Measurements from ENCODE around the gene ARHGDIA. TPM values are rescaled to one million over a fixed set of nuclear protein-coding genes. Genes with fewer than 3 reads are reported as not detected.

ARHGDIA gene
- polyA plus RNA-seq, 6 donors from 2014 or later: 42.9 to 116 (median 78.3) TPM

DNA sequence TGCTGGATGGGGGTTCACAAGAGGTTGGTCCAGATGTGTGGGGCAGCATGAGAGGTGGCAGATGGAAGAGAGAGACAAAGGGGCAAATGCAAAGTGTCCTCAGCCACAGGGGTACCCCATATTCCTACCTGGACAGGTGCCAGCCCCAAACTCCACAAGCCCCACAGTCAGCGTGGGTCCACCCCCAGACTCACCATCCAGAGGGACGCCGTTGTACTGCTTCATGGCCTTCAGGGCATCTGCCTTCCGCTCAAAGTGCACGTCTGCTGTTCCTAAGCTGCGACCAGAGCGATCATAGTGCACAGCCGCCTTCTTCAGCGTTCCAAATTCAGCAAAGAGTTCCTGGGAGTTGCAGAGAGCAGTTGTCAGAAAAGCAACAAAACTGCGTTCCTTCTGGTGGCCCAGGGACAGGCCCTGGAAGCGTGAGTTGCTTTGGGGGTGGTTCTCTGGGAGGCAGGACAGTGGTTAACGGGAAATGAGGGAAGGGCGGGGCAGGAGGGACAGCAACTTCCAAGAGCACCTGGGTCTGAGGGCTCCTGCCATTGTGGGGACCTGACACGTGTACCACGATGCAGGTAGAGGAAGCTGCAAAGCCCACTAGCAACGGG is 18.0 kb upstream of the ARHGDIA start:
- peak overlapping the region in 5 of 6 donors; percentile 32 to 77 (median 57) for H3K27ac Mint-ChIP-seq
- peaks cover 3 to 13% of the 10 kb centered on the region in 2 donors for H3K36me3 Mint-ChIP-seq
- H3K4me3 Mint-ChIP-seq: peak overlapping the region; percentile 26 to 94 (median 72)
- H3K9me3 Mint-ChIP-seq: no peaks in the 10 kb centered on the region
- H3K27me3 Mint-ChIP-seq: no peaks in the 10 kb centered on the region
- peaks cover 16 to 31% (median 20%) of the 10 kb centered on the region in 3 donors for H3K4me1 Mint-ChIP-seq
- no peak for DNase-seq
- ATAC-seq (ENCODE audit: low read depth in 2 of 2): no peak

DNA sequence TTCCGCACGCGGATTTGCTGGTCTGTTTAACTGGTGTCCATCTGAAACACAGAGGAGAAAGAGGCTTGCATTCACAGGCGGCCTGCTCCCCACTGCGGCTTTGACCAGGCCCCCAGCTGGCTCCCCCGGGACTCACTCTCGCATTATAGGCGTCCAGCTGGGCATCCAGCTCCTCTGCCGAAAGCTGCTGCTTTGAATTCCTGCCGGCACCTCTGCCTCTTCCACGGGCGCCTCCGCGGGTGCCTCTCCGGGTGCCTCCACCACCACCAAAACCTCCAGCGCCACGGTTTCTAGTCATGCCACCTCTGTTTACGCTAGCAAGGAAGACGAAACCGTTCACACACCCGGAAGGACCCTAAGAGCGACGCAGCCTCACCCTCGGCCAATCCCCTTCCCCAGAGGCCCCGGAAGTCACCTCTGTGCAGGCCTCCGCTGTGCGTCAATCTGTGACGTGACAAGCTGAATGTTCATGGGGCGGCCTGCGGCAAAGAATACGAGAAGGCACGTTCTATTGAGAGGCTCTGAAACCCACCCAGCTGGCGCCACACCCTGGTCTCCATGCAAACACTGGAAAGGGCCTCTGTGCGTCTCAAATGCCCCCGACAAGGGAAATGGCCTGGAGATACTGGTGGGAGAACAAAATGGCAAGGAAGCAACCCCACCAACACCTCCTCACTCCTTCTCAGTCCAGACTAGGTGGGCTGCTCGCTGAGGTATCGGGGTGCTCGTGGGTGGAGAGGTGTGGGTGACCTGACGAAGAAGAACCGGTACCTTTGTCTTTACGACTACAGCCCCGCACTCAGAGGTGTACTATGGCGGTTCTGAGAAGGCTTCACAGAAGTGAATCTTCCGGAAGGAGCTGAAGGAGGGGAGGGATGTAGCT is 17.2 kb upstream of the ARHGDIA start:
- H3K4me1 Mint-ChIP-seq: peaks cover 16 to 26% (median 20%) of the 10 kb centered on the region in 3 donors
- H3K9me3 Mint-ChIP-seq: no peaks in the 10 kb centered on the region
- peak overlapping the region in 4 of 6 donors; percentile 32 to 78 (median 58) for H3K27ac Mint-ChIP-seq
- no peaks in the 10 kb centered on the region for H3K27me3 Mint-ChIP-seq
- H3K4me3 Mint-ChIP-seq: peak overlapping the region in 6 of 8 donors; percentile 65 to 92 (median 70)
- H3K36me3 Mint-ChIP-seq: peaks cover 3 to 13% of the 10 kb centered on the region in 2 donors
- ATAC-seq (ENCODE audit: low read depth in 2 of 2) (no peak), DNase-seq (no peak)

DNA sequence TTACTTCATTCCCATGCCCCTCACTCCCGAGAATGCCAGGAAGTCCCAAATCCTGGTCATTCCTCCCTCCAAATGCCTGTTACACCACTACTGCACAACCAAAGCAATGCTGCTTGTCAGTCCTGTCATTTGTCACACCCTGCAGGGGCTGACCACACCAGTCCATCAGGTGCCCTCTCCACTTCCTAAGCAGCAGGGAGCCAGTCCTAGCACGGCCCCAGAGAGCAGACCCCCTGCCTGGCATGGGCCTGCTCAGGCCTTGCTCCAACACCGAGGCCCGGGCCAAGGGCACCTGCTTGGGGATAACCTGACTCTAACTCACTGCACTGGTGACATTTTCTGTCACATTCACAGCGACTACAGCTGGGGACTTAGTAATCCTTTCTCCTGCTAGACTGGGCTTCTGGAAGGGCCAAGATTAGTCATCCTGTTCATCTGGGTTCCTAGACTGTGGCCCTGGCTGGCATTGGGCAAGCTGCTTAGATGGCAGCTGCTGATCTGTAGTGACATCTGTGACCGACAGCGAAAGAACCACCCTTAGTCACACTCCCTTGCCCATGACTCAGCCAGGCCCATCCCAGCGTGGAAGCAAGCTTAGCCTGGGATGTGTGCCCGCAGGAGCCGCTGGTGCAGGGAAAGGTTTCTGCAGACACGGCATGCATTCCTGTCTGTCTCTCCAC is 14.9 kb upstream of the ARHGDIA start:
- DNase-seq: no peak
- Mint-ChIP-seq H3K27me3 (no peaks in the 10 kb centered on the region), H3K27ac (peak overlapping the region in 4 of 6 donors; percentile 39 to 89 (median 56)), H3K4me3 (peak overlapping the region in 1 of 8 donors; percentile 70), H3K4me1 (peaks cover 16 to 17% (median 16%) of the 10 kb centered on the region in 3 donors), H3K36me3 (peaks cover 3 to 13% of the 10 kb centered on the region in 2 donors), H3K9me3 (no peaks in the 10 kb centered on the region)
- no peak for ATAC-seq (ENCODE audit: low read depth in 2 of 2)

DNA sequence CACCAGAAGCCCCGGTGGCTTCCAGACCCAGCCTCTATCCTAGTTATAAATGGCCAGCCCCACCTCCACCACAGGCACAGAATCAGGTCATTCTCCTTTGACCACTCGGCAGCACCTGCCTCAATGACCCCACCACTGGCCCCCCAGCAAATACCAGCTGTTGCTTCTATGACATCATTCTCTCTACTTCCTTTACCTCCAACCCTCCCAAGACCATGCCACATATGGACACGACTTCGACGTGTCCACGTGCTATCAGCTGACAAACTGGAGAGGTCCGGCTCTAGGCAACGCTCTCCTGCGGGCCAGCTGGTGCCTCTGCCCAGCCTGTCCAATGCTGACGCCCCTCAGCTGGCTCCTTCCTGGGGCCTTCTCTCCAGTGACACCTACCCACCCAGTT is 14.3 kb upstream of the ARHGDIA start:
- Mint-ChIP-seq H3K27ac (peak overlapping the region in 4 of 6 donors; percentile 39 to 89 (median 56)), H3K4me3 (peak overlapping the region in 1 of 8 donors; percentile 70), H3K4me1 (peaks cover 16 to 17% (median 16%) of the 10 kb centered on the region in 3 donors), H3K36me3 (peaks cover 3 to 13% of the 10 kb centered on the region in 2 donors), H3K9me3 (no peaks in the 10 kb centered on the region), H3K27me3 (no peaks in the 10 kb centered on the region)
- DNase-seq: no peak
- no peak for ATAC-seq (ENCODE audit: low read depth in 2 of 2)

DNA sequence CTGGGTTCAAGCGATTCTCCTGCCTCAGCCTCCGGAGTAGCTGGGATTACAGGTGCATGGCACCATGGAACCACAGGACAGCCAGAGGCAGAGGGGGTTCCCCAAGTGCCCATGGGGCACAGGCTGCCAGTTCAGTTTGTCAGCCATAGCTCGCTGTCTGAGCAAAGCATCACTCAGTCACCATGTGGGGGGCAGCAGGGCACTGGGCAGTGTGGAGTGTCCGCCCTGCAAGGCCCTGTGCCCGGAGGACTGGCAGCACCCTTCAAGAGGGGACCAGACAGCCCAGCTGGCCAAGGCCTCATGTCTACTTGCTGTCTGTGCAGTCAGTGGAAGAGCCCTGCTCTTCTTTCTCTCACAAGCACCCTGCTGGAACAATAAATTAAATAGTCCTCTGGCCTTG is 13.8 kb upstream of the ARHGDIA start:
- Mint-ChIP-seq H3K9me3 (no peaks in the 10 kb centered on the region), H3K36me3 (peaks cover 3 to 13% of the 10 kb centered on the region in 2 donors), H3K27me3 (no peaks in the 10 kb centered on the region), H3K4me3 (peak overlapping the region in 1 of 8 donors; percentile 70), H3K27ac (peak overlapping the region in 1 of 6 donors; percentile 63), H3K4me1 (peaks cover 14 to 16% (median 16%) of the 10 kb centered on the region in 3 donors)
- ATAC-seq (ENCODE audit: low read depth in 2 of 2) (no peak), DNase-seq (no peak)

DNA sequence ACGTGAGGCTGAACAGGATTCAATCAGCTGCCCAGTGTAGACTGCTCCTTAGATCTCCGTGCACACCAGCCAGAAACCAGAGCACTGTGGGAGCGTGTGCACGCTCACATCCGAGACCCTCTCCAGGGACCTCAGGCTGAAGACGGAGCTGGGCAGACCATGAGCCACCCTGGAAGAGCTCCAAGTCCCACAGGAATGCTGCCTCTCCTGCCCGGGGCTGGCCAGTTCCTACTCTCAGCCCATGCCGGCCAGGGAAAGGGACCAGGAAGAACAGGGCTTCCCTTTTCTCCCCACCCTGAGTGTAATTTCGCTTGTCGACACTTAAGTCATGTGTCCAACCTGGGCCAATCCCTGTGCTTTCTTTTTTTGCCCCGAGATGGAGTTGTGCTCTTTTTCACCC is 13.4 kb upstream of the ARHGDIA start:
- ATAC-seq (ENCODE audit: low read depth in 2 of 2) (no peak), DNase-seq (no peak)
- H3K36me3 Mint-ChIP-seq: peaks cover 3 to 13% of the 10 kb centered on the region in 2 donors
- no peak overlapping the region for H3K27ac Mint-ChIP-seq
- H3K4me1 Mint-ChIP-seq: peaks cover 15 to 16% (median 16%) of the 10 kb centered on the region in 3 donors
- H3K27me3 Mint-ChIP-seq: no peaks in the 10 kb centered on the region
- H3K4me3 Mint-ChIP-seq: no peak overlapping the region
- H3K9me3 Mint-ChIP-seq: no peaks in the 10 kb centered on the region

DNA sequence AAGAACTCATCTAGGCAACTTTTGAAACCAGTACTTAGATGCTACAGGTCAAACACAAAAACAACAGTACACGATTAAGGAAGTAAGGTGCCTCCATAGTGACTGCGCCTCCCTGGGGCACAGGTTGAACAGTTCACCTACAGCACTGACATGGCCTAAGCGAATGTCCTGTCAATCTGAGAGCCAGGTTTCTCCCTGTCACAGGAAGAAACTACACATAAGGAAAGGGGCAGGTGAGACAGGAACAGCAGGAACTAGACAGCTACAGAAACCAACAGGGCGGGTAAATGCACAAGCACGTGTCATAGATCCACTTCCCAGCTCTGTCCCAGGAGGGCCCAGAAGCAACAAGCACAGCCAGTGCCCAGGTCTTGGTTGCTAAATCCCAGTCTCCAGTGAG is 8.0 kb upstream of the ARHGDIA start:
- H3K27ac Mint-ChIP-seq: no peak overlapping the region
- H3K4me3 Mint-ChIP-seq: no peak overlapping the region
- no peak for ATAC-seq (ENCODE audit: low read depth in 2 of 2)

DNA sequence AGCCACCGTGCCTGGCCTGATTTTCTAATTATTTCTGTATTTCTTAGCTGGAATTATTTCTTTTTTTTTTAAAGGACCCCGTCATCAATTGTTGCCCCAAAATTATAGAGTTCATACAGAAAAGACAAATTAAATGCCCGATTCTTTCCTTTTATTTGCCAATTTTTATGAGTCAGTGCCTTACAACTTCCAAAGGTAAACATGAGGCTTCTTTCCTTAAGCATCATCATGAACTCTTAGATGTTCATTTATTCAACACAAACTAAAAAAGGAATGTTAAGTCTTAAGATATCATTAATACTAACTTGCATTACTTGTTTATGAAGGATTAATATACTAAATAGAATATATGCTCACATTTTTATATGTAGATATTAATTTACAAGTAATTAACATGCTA is 7.2 kb upstream of the ARHGDIA start:
- Mint-ChIP-seq H3K4me3 (no peak overlapping the region), H3K4me1 (peaks cover 4 to 8% (median 6%) of the 10 kb centered on the region in 3 donors), H3K27ac (no peak overlapping the region), H3K9me3 (no peaks in the 10 kb centered on the region), H3K36me3 (no peaks in the 10 kb centered on the region), H3K27me3 (no peaks in the 10 kb centered on the region)
- ATAC-seq (ENCODE audit: low read depth in 2 of 2) (no peak), DNase-seq (no peak)

More for the DNA sequence above, 8.0 kb upstream of the ARHGDIA start:
- DNase-seq: no peak
- no peaks in the 10 kb centered on the region for H3K27me3 Mint-ChIP-seq
- H3K4me1 Mint-ChIP-seq: peaks cover under 1 to 5% (median 4%) of the 10 kb centered on the region in 3 donors
- no peaks in the 10 kb centered on the region for H3K9me3 Mint-ChIP-seq
- no peaks in the 10 kb centered on the region for H3K36me3 Mint-ChIP-seq

DNA sequence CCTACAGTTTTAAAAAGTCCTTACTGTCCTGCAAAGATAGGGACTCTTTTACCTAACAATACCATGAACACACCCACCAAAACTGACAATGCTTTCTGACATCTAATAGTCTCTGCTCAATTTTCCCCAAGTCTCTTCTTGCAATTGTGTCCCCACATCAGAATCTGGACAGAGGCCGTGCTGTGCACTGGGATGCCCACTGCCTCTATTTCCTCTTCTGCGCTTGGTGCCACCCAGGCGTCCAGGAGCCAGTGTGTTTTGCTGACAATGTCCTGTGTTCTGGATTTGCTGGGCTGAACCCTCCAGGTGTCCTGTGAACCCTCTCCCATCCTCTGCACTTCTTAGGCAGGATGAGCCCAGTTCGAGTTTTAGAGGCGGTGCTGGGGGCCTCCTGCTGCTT is 6.4 kb upstream of the ARHGDIA start:
- Mint-ChIP-seq H3K4me3 (no peak overlapping the region), H3K27ac (peak overlapping the region in 1 of 6 donors; percentile 44), H3K27me3 (no peaks in the 10 kb centered on the region), H3K9me3 (no peaks in the 10 kb centered on the region), H3K4me1 (peaks cover 9 to 13% (median 12%) of the 10 kb centered on the region in 3 donors), H3K36me3 (no peaks in the 10 kb centered on the region)
- ATAC-seq (ENCODE audit: low read depth in 2 of 2) (no peak), DNase-seq (no peak)

DNA sequence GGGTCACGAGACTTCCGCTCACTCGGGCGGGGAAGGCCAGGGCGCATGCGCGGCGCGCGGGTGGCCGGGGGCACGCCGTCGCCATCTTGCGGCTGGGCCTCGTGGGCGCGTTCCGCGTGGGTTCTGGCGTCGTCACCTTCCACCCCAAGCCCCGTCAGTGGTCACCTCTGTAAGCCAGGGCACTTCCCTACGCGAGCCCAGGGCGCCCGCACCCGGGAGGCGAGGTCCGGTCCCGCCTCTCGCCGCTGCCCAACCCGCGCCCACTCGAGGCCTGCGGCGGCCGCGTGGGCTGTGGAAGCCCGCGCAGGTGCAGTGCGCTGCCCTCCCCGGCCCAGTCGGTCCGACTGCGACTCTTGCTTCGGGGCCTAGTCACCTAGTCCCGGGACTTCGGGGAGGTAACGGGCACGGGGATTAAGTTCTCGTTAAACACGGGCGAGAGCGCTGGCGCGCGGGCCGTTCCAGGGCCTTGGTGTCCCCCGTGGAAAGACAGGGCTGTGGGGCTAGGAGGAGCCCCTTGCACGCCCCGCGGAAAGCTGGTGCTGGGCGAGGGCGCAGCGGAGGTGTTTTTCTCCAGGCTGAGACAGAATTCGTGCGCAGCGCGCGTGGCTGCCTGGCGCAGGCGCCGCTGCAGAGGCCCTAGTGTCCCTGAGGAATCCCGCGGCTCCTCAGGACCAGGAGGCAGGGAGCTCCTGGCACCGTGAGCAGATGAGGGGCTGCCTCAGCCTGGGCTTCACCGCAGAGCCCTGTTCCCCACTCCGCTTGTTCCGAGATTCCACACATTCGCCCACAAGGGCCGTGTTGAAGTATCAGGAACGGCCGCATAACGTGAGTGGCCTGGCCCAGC is 472 bp upstream of the ARHGDIA start:
- Mint-ChIP-seq H3K27me3 (no peaks in the 10 kb centered on the region), H3K36me3 (no peaks in the 10 kb centered on the region), H3K9me3 (no peaks in the 10 kb centered on the region), H3K27ac (peak overlapping the region; percentile 95 to 99 (median 96)), H3K4me3 (peak overlapping the region; percentile 80 to 94 (median 88)), H3K4me1 (peaks cover 14 to 39% (median 24%) of the 10 kb centered on the region in 3 donors)
- peak; percentile 97 for DNase-seq
- ATAC-seq (ENCODE audit: low read depth in 2 of 2): peak; percentile 37 to 40

DNA sequence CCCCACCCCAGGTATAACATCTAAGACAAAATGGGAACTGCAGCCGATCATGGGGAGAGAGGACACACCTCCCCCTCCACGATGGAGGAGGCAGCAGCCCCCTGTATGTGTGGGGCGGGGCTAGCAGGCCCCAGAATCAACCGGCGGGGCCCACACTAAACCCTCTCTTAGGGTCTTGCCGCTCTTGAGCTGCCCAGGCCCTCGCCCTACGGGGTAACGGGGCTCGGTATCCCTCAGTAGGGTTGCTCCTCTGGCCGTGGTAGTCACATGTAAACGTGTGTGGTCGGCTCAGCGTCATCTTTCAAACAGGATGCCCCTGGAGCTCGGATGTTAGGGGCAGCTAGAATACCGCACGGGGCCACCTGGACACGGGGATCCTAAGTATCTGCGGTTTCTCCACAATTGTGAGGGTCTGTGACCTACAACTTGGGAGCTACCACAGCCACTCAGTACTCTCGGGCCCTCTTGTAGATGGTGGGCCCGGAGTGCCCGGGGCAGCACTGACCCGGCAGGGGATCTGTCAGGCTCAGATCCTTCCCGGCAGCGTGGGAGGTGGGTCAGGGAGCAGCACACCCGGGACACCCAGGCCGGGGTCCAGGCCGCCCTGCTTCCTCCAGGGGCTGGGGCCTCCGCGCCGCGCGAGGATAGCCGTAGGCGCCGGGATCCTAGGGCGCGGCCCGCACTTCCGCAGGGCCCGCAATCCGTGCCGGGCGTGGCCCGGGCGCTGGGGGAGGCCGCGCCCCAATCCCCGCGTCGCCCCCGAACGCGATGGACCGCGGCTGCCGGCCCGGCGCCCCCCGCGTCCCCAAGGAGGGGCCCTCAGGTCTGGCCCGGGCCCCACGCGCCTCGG is 781 bp downstream of the ARHGDIA start:
- peak overlapping the region; percentile 81 to 92 (median 87) for H3K4me3 Mint-ChIP-seq
- H3K4me1 Mint-ChIP-seq: peaks cover 17 to 39% (median 24%) of the 10 kb centered on the region in 3 donors
- ATAC-seq (ENCODE audit: low read depth in 2 of 2) (peak; percentile 17 to 25), DNase-seq (peak; percentile 43)
- H3K27ac Mint-ChIP-seq: peak overlapping the region; percentile 95 to 97 (median 96)
- no peaks in the 10 kb centered on the region for H3K9me3 Mint-ChIP-seq
- H3K27me3 Mint-ChIP-seq: no peaks in the 10 kb centered on the region
- H3K36me3 Mint-ChIP-seq: no peaks in the 10 kb centered on the region
